ENCODE results near the gene PHACTR1. TPM values are rescaled to one million over a fixed set of nuclear protein-coding genes. Genes with fewer than 3 reads are reported as not detected.
"Not testable (repeated sequence)": the region's sequence is repeated elsewhere in the genome, so short reads cannot be mapped to it uniquely, and the experiment has no call there.

PHACTR1 gene
- total RNA-seq, 1 experiment from 2014 or later: 2.6 TPM

GRCh38 chr6:13242178-13242577 lies 525.6 kb downstream of the PHACTR1 start:
- POLR2A ChIA-PET (ENCODE audit: low non-redundant PET): no interaction called here

GRCh38 chr6:13242590-13242989 lies 526.0 kb downstream of the PHACTR1 start:
- POLR2A ChIA-PET (ENCODE audit: low non-redundant PET): no interaction called here
- CTCF ChIA-PET: no interaction called here
- no peaks in the 10 kb centered on the region for H3K9me3 ChIP-seq (ENCODE audit: low read depth, low read length, poor library complexity, severe bottlenecking)
- intact Hi-C loops (cut with micrococcal nuclease; ENCODE audit: unreplicated experiment): no loop called here
- no peak overlapping the region for H3K4me3 ChIP-seq (ENCODE audit: low read depth, low read length, poor library complexity, severe bottlenecking)
- H3K27me3 ChIP-seq (replicated peaks; ENCODE audit: insufficient read depth, low read depth, low read length, poor library complexity): no peaks in the 10 kb centered on the region
- H3K27ac ChIP-seq (ENCODE audit: low read depth, low read length, poor library complexity, severe bottlenecking): no peak overlapping the region
- H3K36me3 ChIP-seq (ENCODE audit: insufficient read depth, low read length, poor library complexity, severe bottlenecking): no peaks in the 10 kb centered on the region
- no TSS peak for BruUV-seq (replicated peaks)
- TF ChIP-seq EZH2 (IDR thresholded peaks at IDR 0.05; ENCODE audit: borderline replicate concordance, low read depth, low read length, poor library complexity, severe bottlenecking) (no peak), CTCF (conservative IDR thresholded peaks at IDR 0.05; ENCODE audit: low read depth, low read length) (no peak)
- no peak for DNase-seq (ENCODE audit: low spot score)
- H3K4me1 ChIP-seq (ENCODE audit: insufficient read depth, low read length, poor library complexity, severe bottlenecking): no peaks in the 10 kb centered on the region

More at GRCh38 chr6:13242178-13242577, 525.6 kb downstream of the PHACTR1 start:
- no TSS peak for BruUV-seq (replicated peaks)
- no peak overlapping the region for H3K27ac ChIP-seq (ENCODE audit: low read depth, low read length, poor library complexity, severe bottlenecking)
- H3K36me3 ChIP-seq (ENCODE audit: insufficient read depth, low read length, poor library complexity, severe bottlenecking): no peaks in the 10 kb centered on the region
- H3K27me3 ChIP-seq (replicated peaks; ENCODE audit: insufficient read depth, low read depth, low read length, poor library complexity): no peaks in the 10 kb centered on the region
- TF ChIP-seq CTCF (conservative IDR thresholded peaks at IDR 0.05; ENCODE audit: low read depth, low read length): no peak
- TF ChIP-seq EZH2 (IDR thresholded peaks at IDR 0.05; ENCODE audit: borderline replicate concordance, low read depth, low read length, poor library complexity, severe bottlenecking): no peak
- no peaks in the 10 kb centered on the region for H3K9me3 ChIP-seq (ENCODE audit: low read depth, low read length, poor library complexity, severe bottlenecking)
- no peak for DNase-seq (ENCODE audit: low spot score)
- CTCF ChIA-PET: no interaction called here
- H3K4me1 ChIP-seq (ENCODE audit: insufficient read depth, low read length, poor library complexity, severe bottlenecking): no peaks in the 10 kb centered on the region
- H3K4me3 ChIP-seq (ENCODE audit: low read depth, low read length, poor library complexity, severe bottlenecking): no peak overlapping the region
- intact Hi-C loops (cut with micrococcal nuclease; ENCODE audit: unreplicated experiment): no loop called here

GRCh38 chr6:13243033-13243432 lies 526.5 kb downstream of the PHACTR1 start:
- ChIA-PET CTCF (no interaction called here), POLR2A (ENCODE audit: low non-redundant PET) (interaction anchor here (0.7 kb wide), 1 partner anchor 9 kb away, joined by 6 read pairs; no protein-coding TSS in a partner anchor)
- Histone ChIP-seq H3K4me1 (ENCODE audit: insufficient read depth, low read length, poor library complexity, severe bottlenecking) (no peaks in the 10 kb centered on the region), H3K4me3 (ENCODE audit: low read depth, low read length, poor library complexity, severe bottlenecking) (no peak overlapping the region), H3K9me3 (ENCODE audit: low read depth, low read length, poor library complexity, severe bottlenecking) (no peaks in the 10 kb centered on the region), H3K36me3 (ENCODE audit: insufficient read depth, low read length, poor library complexity, severe bottlenecking) (no peaks in the 10 kb centered on the region), H3K27me3 (replicated peaks; ENCODE audit: insufficient read depth, low read depth, low read length, poor library complexity) (no peaks in the 10 kb centered on the region), H3K27ac (ENCODE audit: low read depth, low read length, poor library complexity, severe bottlenecking) (no peak overlapping the region)
- intact Hi-C loops (cut with micrococcal nuclease; ENCODE audit: unreplicated experiment): no loop called here
- TF ChIP-seq CTCF (conservative IDR thresholded peaks at IDR 0.05; ENCODE audit: low read depth, low read length) (no peak), EZH2 (IDR thresholded peaks at IDR 0.05; ENCODE audit: borderline replicate concordance, low read depth, low read length, poor library complexity, severe bottlenecking) (no peak)
- no peak for DNase-seq (ENCODE audit: low spot score)
- no TSS peak for BruUV-seq (replicated peaks)

GRCh38 chr6:13243745-13244144 lies 527.2 kb downstream of the PHACTR1 start:
- H3K27ac ChIP-seq (ENCODE audit: low read depth, low read length, poor library complexity, severe bottlenecking); H3K27me3 ChIP-seq (replicated peaks; ENCODE audit: insufficient read depth, low read depth, low read length, poor library complexity); CTCF ChIA-PET; H3K4me1 ChIP-seq (ENCODE audit: insufficient read depth, low read length, poor library complexity, severe bottlenecking); H3K36me3 ChIP-seq (ENCODE audit: insufficient read depth, low read length, poor library complexity, severe bottlenecking); H3K4me3 ChIP-seq (ENCODE audit: low read depth, low read length, poor library complexity, severe bottlenecking); DNase-seq (ENCODE audit: low spot score); BruUV-seq (replicated peaks); intact Hi-C loops (cut with micrococcal nuclease; ENCODE audit: unreplicated experiment); H3K9me3 ChIP-seq (ENCODE audit: low read depth, low read length, poor library complexity, severe bottlenecking): not testable (repeated sequence)
- POLR2A ChIA-PET (ENCODE audit: low non-redundant PET): interaction anchor here (0.7 kb wide), 1 partner anchor 9 kb away, joined by 6 read pairs; no protein-coding TSS in a partner anchor
